K562 (cell line): ENCODE measurements around the gene C19orf44. TPM values are rescaled to one million over a fixed set of nuclear protein-coding genes. Genes with fewer than 3 reads are reported as not detected.

Experiments
- ATAC-seq: fragments of 200-7000 bp; cut with Tn5 transposase; 3 replicates; pipeline ENCODE4 v1.9.1; 2020; ENCODE audit warnings: moderate library complexity
- BruUV-seq: library from RNA; stranded (reverse); fragments of 400-500 nt; replicated peaks from 2 replicates; lab custom pipeline; 2021; lab: Mats Ljungman, UMichigan
- CTCF ChIA-PET: fragments of 300-600 bp; formaldehyde crosslinking; extraction: SDS; loops from one replicate; lab custom pipeline; 2021; ENCODE audit warnings: low intra/inter-chr PET ratio; lab: Yijun Ruan, JAX
- POLR2A ChIA-PET: fragments of 300-600, 350-650 bp; sonication (Branson Sonifier 250); formaldehyde crosslinking; extraction: SDS; loops from one replicate; lab custom pipeline; 2021; ENCODE audit warnings: antibody characterized with exemption, inconsistent platforms; lab: Yijun Ruan, JAX
- DNase-seq, 4 experiments: peaks; one replicate each; pipeline versions ENCODE4 v3.0.0 to v3.0.0-alpha.2; 2011 to 2018; ENCODE audit warnings: low spot score in 3 of 4, mixed read lengths in 3 of 4; ENCODE audit errors: extremely low read depth in 1 of 4
- FAIRE-seq: peaks from 2 replicates; lab custom pipeline; 2011; peaks lifted over from hg19 to GRCh38; lab: Jason Lieb, UNC
- H2AFZ ChIP-seq: 2 replicates; pipeline ENCODE4 v1.6.0; 2011; ENCODE audit warnings: low read depth, low read length, control low read depth, inconsistent platforms
- H3K27ac ChIP-seq: fragments of 200-600 bp; 3 replicates; pipeline ENCODE4 v1.8.0; 2011; ENCODE audit warnings: low read depth, mild to moderate bottlenecking, control low read depth, inconsistent platforms, low read length, moderate library complexity, mixed read lengths; ENCODE audit errors: extremely low read depth
- H3K27me3 ChIP-seq, 2 experiments: fragments of 300-600 bp in 1 of 2; 2 replicates in 1 of 2; 3 replicates in 1 of 2; pipeline versions ENCODE4 v1.6.0 to v1.8.0; 2011; ENCODE audit warnings: inconsistent platforms in 2 of 2, low read length in 2 of 2, mild to moderate bottlenecking in 1 of 2, mixed read lengths in 1 of 2, moderate library complexity in 1 of 2; ENCODE audit not compliant: control insufficient read depth in 2 of 2, insufficient read depth in 2 of 2
- H3K36me3 ChIP-seq: fragments of 300-600 bp; 3 replicates; pipeline ENCODE4 v1.8.0; 2011; ENCODE audit warnings: mild to moderate bottlenecking, low read length, inconsistent platforms; ENCODE audit not compliant: control insufficient read depth, insufficient read depth
- H3K4me1 ChIP-seq, 2 experiments: fragments of 200-600 bp in 1 of 2; replicated peaks in 1 of 2; 2 replicates in 1 of 2; 3 replicates in 1 of 2; pipeline versions ENCODE4 v1.5.1 to v1.8.0; 2011; ENCODE audit warnings: inconsistent platforms in 2 of 2, low read length in 2 of 2, mild to moderate bottlenecking in 1 of 2, mixed read lengths in 1 of 2, moderate library complexity in 1 of 2; ENCODE audit not compliant: control insufficient read depth in 2 of 2, insufficient read depth in 2 of 2
- H3K4me2 ChIP-seq: 2 replicates; pipeline ENCODE4 v1.6.1; 2011; ENCODE audit warnings: low read length, control low read depth, inconsistent platforms, mixed read lengths; ENCODE audit not compliant: insufficient read depth
- H3K4me3 ChIP-seq: fragments of 200-600 bp; sonication (generic), shearing (Covaris generic); 2 replicates; pipeline ENCODE4 v1.5.1; 2016; ENCODE audit warnings: control low read depth, inconsistent platforms
- H3K79me2 ChIP-seq: fragments of 200-600 bp; 3 replicates; pipeline ENCODE4 v1.8.0; 2011; ENCODE audit warnings: low read length, inconsistent platforms; ENCODE audit not compliant: control insufficient read depth, insufficient read depth
- H3K9ac ChIP-seq, 2 experiments: 2 replicates each; pipeline versions ENCODE4 v1.6.0 to v1.6.1; 2011; ENCODE audit warnings: low read depth in 2 of 2, low read length in 2 of 2, control low read depth in 1 of 2, inconsistent platforms in 1 of 2, mild to moderate bottlenecking in 1 of 2, mixed read lengths in 1 of 2; ENCODE audit not compliant: insufficient read depth in 1 of 2
- H3K9me1 ChIP-seq: one replicate; pipeline ENCODE4 v1.6.0; 2011; ENCODE audit warnings: inconsistent platforms, mild to moderate bottlenecking, low read length, moderate library complexity; ENCODE audit not compliant: control insufficient read depth, insufficient read depth
- H3K9me3 ChIP-seq: replicated peaks from 2 replicates; pipeline ENCODE4 v1.5.1; 2011; ENCODE audit warnings: low read depth, low read length, inconsistent platforms; ENCODE audit not compliant: control insufficient read depth, insufficient read depth
- H4K20me1 ChIP-seq: replicated peaks from 2 replicates; pipeline ENCODE4 v1.6.1; 2011; ENCODE audit warnings: low read length, inconsistent platforms, mixed read lengths; ENCODE audit not compliant: control insufficient read depth, insufficient read depth
- ARID1B ChIP-seq: fragments of 450-650 bp; IDR thresholded peaks from 2 replicates; pipeline ENCODE4 v1.6.1; 2016; ENCODE audit warnings: antibody characterized with exemption, mild to moderate bottlenecking, inconsistent platforms
- DIDO1 ChIP-seq: fragments of 450-650 bp; IDR thresholded peaks from 2 replicates; pipeline ENCODE4 v1.6.1; 2016; ENCODE audit warnings: low read depth, missing biosample characterization, missing genetic modification characterization
- DMBX1 ChIP-seq: fragments of 250-450 bp; sonication (Bioruptor Pico); IDR thresholded peaks from 2 replicates; pipeline ENCODE4 v1.8.0; 2022; ENCODE audit warnings: inconsistent platforms, mild to moderate bottlenecking, moderate library complexity, borderline replicate concordance
- FOS ChIP-seq: IDR thresholded peaks from 3 replicates; pipeline ENCODE4 v1.6.1; 2011; ENCODE audit not compliant: insufficient read length; ENCODE audit errors: extremely low read depth
- HDAC2 ChIP-seq: fragments of 450-650 bp; IDR thresholded peaks from 2 replicates; pipeline ENCODE4 v1.6.1; 2016; ENCODE audit warnings: mild to moderate bottlenecking
- KHSRP ChIP-seq: fragments of 450-650 bp; IDR thresholded peaks from 2 replicates; pipeline ENCODE4 v1.6.1; 2017
- PHF21A ChIP-seq: fragments of 450-650 bp; IDR thresholded peaks from 2 replicates; pipeline ENCODE4 v1.6.1; 2017; ENCODE audit warnings: low read depth, borderline replicate concordance
- POLR2AphosphoS5 ChIP-seq: IDR thresholded peaks from 2 replicates; pipeline ENCODE4 v1.6.1; 2011; ENCODE audit warnings: mild to moderate bottlenecking, low read depth, low read length, moderate library complexity; ENCODE audit not compliant: control insufficient read depth, insufficient read depth
- POU5F1 ChIP-seq: fragments of 150-350 bp; IDR thresholded peaks from 2 replicates; pipeline ENCODE4 v1.6.1; 2014; ENCODE audit warnings: borderline replicate concordance, low read length, low read depth, mild to moderate bottlenecking; ENCODE audit not compliant: partially characterized antibody
- PURB ChIP-seq: sonication (generic); formaldehyde crosslinking; IDR thresholded peaks from 2 replicates; pipeline ENCODE4 v1.9.0; 2021; ENCODE audit warnings: low read depth, mild to moderate bottlenecking, missing genetic modification reagents
- RBM25 ChIP-seq: fragments of 200-400 bp; formaldehyde crosslinking; IDR thresholded peaks from 2 replicates; pipeline ENCODE4 v1.6.1; 2018; ENCODE audit warnings: low read length, low read depth, moderate library complexity; ENCODE audit not compliant: severe bottlenecking
- SIX5 ChIP-seq, 2 experiments: IDR thresholded peaks; 2 replicates each; pipeline ENCODE4 v1.6.1; 2011; ENCODE audit warnings: low read length in 2 of 2, borderline replicate concordance in 1 of 2, low read depth in 1 of 2, mild to moderate bottlenecking in 1 of 2, moderate library complexity in 1 of 2; ENCODE audit not compliant: insufficient read depth in 1 of 2
- ZNF239 ChIP-seq: fragments of 250-450 bp; sonication (Bioruptor Pico); IDR thresholded peaks from 2 replicates; pipeline ENCODE4 v1.4.0; 2020; ENCODE audit warnings: mild to moderate bottlenecking
- ZNF445 ChIP-seq: fragments of 250-450 bp; sonication (Bioruptor Pico); IDR thresholded peaks from 2 replicates; pipeline ENCODE4 v1.4.0; 2020; ENCODE audit warnings: low read depth, mild to moderate bottlenecking, moderate library complexity
- WGBS: fragments of 100-300 bp; shearing (Covaris generic); methylation state at CpG from one replicate; pipeline ENCODE4 v1.1.6; 2016; ENCODE audit warnings: low coverage, mixed read lengths; ENCODE audit not compliant: insufficient coverage; ENCODE audit errors: missing lambda C conversion rate; 5-methylcytosine and 5-hydroxymethylcytosine counted together
- in situ Hi-C: fragments of 300-500 bp; cut with MboI; formaldehyde crosslinking; loops from 4 replicates; pipeline ENCODE4 v1.15.0; 2018; ENCODE audit warnings: inconsistent platforms, mixed read lengths
- intact Hi-C: fragments of 100-400 bp; cut with micrococcal nuclease; formaldehyde crosslinking; loops from 2 replicates; pipeline ENCODE4 v1.14.2; 2022
- polyA plus RNA-seq, 8 experiments: library from polyadenylated mRNA; depleted of rRNA in 4 of 8; stranded (reverse) in 5 of 8; unstranded in 3 of 8; fragments of >200 nt; fragmentation: Nextera tagmentation in 2 of 8; fragmentation: Illumina TruSeq in 1 of 8; extraction: Ambion mirVana in 2 of 8; extraction: Trizol in 1 of 8; gene quantifications; 2 replicates each; pipeline versions ENCODE4 v1.2.1 to v1.2.3, GENCODE V29; 2011 to 2014; ENCODE audit warnings: inconsistent platforms in 1 of 8, missing spikeins in 1 of 8
- total RNA-seq, 7 experiments: library from RNA; depleted of rRNA in 6 of 7; stranded (reverse); fragments of >200 nt in 6 of 7; fragmentation: Illumina TruSeq in 2 of 7; extraction: Trizol in 2 of 7; gene quantifications; 2 replicates each; pipeline versions ENCODE4 v1.2.1 to v1.2.3, GENCODE V29; 2011 to 2021; ENCODE audit warnings: low replicate concordance in 1 of 7
- TF ChIP-seq, protein P1 (sequence below): fragments of 250-450 bp; sonication (Bioruptor Pico); IDR thresholded peaks from 2 replicates; pipeline ENCODE4 v1.9.0; 2021; ENCODE audit warnings: mild to moderate bottlenecking, inconsistent platforms
- TF ChIP-seq, protein P2 (sequence below): sonication (generic); formaldehyde crosslinking; IDR thresholded peaks from 2 replicates; pipeline ENCODE4 v1.8.0; 2022; ENCODE audit warnings: mild to moderate bottlenecking, missing genetic modification reagents, borderline replicate concordance

Gene C19orf44
- total and polyA plus RNA-seq, 9 of the 15 experiments (the other 6 are each of a cell fraction or from before 2014, with no cell fraction given): 0.41 to 7.7 (median 3.5) TPM

DNA sequence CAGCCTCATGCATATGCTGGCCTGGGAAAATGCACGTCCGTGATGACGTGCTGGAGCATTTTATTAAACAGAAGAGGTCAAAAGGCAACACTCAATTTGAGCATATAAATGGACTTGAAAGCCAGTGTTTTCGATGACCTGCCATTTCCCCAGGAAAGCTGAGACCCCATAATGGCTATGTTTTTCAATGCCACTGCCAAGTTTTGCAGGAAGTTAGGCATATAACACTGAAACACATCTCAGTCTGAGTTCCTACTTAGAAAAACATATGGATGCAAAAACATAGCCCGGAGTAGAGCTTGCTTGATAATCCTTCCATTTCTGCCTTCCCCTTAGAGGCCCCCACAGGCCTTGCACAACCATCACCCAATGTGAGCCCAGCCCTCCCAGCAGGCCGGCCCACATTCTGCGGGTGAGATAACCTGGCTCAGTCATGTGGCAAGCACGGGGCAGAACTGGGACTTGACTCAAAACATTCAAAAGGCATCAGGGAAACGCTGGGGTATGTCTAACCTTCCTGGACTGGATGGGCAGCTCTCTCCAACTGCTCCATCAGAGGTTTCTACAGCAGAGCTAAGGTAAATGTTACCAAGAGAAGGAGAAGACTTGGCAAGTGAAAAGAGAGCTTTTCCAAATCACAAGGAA lies 49.3 kb upstream of the C19orf44 start:
- in situ Hi-C loops: no loop called here
- Histone ChIP-seq H3K4me2 (peak overlapping the region; percentile 40; the same call in 1 of the 2 replicates), H3K27me3 (no peaks in the 10 kb centered on the region), H3K4me3 (no peak overlapping the region), H3K36me3 (peaks cover 8% of the 10 kb centered on the region; the same call in 2 of the 3 replicates), H2AFZ (peak overlapping the region; percentile 47; the same call in 1 of the 2 replicates), H3K4me1 (peaks cover 21 to 24% of the 10 kb centered on the region in 2 experiments; a peak in 4 of 5 replicates), H3K27ac (peak overlapping the region; percentile 53; the same call in 1 of the 3 replicates), H3K9me3 (no peaks in the 10 kb centered on the region), H3K9me1 (peaks cover 8% of the 10 kb centered on the region), H3K79me2 (peaks cover 68% of the 10 kb centered on the region), H4K20me1 (peaks cover 30% of the 10 kb centered on the region; the same call in 1 of the 2 replicates), H3K9ac (peak overlapping the region; percentile 16 to 72; a peak in 2 of 4 replicates)
- intact Hi-C loops: loop anchor here (5.0 kb wide), 1 partner anchor 50 kb away; the partner anchor contains the start of genes C19orf44 and CALR3
- peak; percentile 57 to 80 (median 67) for DNase-seq
- ChIA-PET POLR2A (interaction anchor here (1.0 to 1.6 kb wide), 4 partner anchors 13 to 96 kb away, joined by 3 to 6 read pairs (median 4); no protein-coding TSS in a partner anchor), CTCF (no interaction called here)
- WGBS: 34% methylated on average over 9 of the region's 9 CpGs
- peak; percentile 77 for FAIRE-seq
- ATAC-seq: peak; percentile 98
- no TSS peak for BruUV-seq
- TF ChIP-seq ARID1B: no peak
- TF ChIP-seq PHF21A: no peak
- TF ChIP-seq, protein P1, sequence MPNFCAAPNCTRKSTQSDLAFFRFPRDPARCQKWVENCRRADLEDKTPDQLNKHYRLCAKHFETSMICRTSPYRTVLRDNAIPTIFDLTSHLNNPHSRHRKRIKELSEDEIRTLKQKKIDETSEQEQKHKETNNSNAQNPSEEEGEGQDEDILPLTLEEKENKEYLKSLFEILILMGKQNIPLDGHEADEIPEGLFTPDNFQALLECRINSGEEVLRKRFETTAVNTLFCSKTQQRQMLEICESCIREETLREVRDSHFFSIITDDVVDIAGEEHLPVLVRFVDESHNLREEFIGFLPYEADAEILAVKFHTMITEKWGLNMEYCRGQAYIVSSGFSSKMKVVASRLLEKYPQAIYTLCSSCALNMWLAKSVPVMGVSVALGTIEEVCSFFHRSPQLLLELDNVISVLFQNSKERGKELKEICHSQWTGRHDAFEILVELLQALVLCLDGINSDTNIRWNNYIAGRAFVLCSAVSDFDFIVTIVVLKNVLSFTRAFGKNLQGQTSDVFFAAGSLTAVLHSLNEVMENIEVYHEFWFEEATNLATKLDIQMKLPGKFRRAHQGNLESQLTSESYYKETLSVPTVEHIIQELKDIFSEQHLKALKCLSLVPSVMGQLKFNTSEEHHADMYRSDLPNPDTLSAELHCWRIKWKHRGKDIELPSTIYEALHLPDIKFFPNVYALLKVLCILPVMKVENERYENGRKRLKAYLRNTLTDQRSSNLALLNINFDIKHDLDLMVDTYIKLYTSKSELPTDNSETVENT (CRISPR knock-in tag): no peak
- TF ChIP-seq, protein P2, sequence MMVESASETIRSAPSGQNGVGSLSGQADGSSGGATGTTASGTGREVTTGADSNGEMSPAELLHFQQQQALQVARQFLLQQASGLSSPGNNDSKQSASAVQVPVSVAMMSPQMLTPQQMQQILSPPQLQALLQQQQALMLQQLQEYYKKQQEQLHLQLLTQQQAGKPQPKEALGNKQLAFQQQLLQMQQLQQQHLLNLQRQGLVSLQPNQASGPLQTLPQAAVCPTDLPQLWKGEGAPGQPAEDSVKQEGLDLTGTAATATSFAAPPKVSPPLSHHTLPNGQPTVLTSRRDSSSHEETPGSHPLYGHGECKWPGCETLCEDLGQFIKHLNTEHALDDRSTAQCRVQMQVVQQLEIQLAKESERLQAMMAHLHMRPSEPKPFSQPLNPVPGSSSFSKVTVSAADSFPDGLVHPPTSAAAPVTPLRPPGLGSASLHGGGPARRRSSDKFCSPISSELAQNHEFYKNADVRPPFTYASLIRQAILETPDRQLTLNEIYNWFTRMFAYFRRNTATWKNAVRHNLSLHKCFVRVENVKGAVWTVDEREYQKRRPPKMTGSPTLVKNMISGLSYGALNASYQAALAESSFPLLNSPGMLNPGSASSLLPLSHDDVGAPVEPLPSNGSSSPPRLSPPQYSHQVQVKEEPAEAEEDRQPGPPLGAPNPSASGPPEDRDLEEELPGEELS (CRISPR knock-in tag): no peak
- TF ChIP-seq POU5F1: no peak
- no peak for TF ChIP-seq SIX5 (IDR thresholded peaks at IDR 0.05; ENCODE audit: borderline replicate concordance in 1 of 2, insufficient read depth in 1 of 2, low read depth in 1 of 2, low read length in 2 of 2)
- no peak for TF ChIP-seq ZNF445
- no peak for TF ChIP-seq DMBX1
- TF ChIP-seq POLR2AphosphoS5: no peak
- no peak for TF ChIP-seq DIDO1 (tag)
- no peak for TF ChIP-seq ZNF239 (CRISPR knock-in tag)
- TF ChIP-seq RBM25: no peak
- TF ChIP-seq PURB (CRISPR knock-in tag): no peak
- no peak for TF ChIP-seq FOS
- no peak for TF ChIP-seq KHSRP
- no peak for TF ChIP-seq HDAC2
